Prostate gland (tissue), 2 donors: Measurements from ENCODE around the gene ADAT1. TPM values are rescaled to one million over a fixed set of nuclear protein-coding genes. Genes with fewer than 3 reads are reported as not detected.

Experiments
- DNase-seq: peaks from one replicate; pipeline ENCODE4 v3.0.0-alpha.2; 2019; ENCODE audit warnings: low spot score
- H3K27ac ChIP-seq, 2 donors: fragments of 200-600 bp; sonication (generic); 2 replicates each; pipeline ENCODE4 v1.5.1; 2017 to 2019
- H3K27me3 ChIP-seq: fragments of 200-600 bp; sonication (generic); replicated peaks from 2 replicates; pipeline ENCODE4 v1.5.1; 2019; ENCODE audit not compliant: insufficient read depth
- H3K36me3 ChIP-seq, 2 donors: fragments of 200-600 bp; sonication (generic); 1 replicate in 1 of 2; 2 replicates in 1 of 2; pipeline versions ENCODE4 v1.5.1 to v1.8.1; 2017 to 2019
- H3K4me1 ChIP-seq: fragments of 200-600 bp; sonication (generic); replicated peaks from 2 replicates; pipeline ENCODE4 v1.5.1; 2019
- H3K4me3 ChIP-seq, 2 donors: fragments of 200-600 bp; sonication (generic); 2 replicates each; pipeline ENCODE4 v1.5.1; 2017 to 2019
- H3K9me3 ChIP-seq: fragments of 200-600 bp; sonication (generic); 2 replicates; pipeline ENCODE4 v1.5.1; 2017
- POLR2A ChIP-seq: fragments of 450-650 bp; IDR thresholded peaks from one replicate; pipeline ENCODE4 v1.6.1; 2016; ENCODE audit warnings: antibody characterized with exemption, mild to moderate bottlenecking
- POLR2AphosphoS5 ChIP-seq: sonication (generic); formaldehyde crosslinking; IDR thresholded peaks from one replicate; pipeline ENCODE4 v1.6.1; 2017; ENCODE audit warnings: antibody characterized with exemption
- WGBS: methylation state at CpG from one replicate; pipeline ENCODE4 v1.1.5; 2018; 5-methylcytosine and 5-hydroxymethylcytosine counted together
- intact Hi-C: fragments of 100-400 bp; cut with DNase I; formaldehyde crosslinking; loops from one replicate; pipeline ENCODE4 v1.14.2; 2022
- total RNA-seq, 2 donors: library from RNA; depleted of rRNA; stranded (reverse); fragments of >200 nt; gene quantifications; one replicate each; pipeline ENCODE4 v1.1.0, GENCODE V29; 2016
- TF ChIP-seq, protein P1 (sequence below), 4 experiments: fragments of 200-600 bp in 2 of 4; fragments of 450-650 bp in 2 of 4; sonication (generic) in 2 of 4; IDR thresholded peaks; 1 replicate in 3 of 4; 2 replicates in 1 of 4; pipeline ENCODE4 v1.5.1; 2016 to 2019; ENCODE audit warnings: antibody characterized with exemption in 4 of 4, mild to moderate bottlenecking in 2 of 4, moderate library complexity in 2 of 4

ADAT1 gene
- total RNA-seq, 2 donors from 2014 or later, result 49.1 to 66.0 TPM

DNA sequence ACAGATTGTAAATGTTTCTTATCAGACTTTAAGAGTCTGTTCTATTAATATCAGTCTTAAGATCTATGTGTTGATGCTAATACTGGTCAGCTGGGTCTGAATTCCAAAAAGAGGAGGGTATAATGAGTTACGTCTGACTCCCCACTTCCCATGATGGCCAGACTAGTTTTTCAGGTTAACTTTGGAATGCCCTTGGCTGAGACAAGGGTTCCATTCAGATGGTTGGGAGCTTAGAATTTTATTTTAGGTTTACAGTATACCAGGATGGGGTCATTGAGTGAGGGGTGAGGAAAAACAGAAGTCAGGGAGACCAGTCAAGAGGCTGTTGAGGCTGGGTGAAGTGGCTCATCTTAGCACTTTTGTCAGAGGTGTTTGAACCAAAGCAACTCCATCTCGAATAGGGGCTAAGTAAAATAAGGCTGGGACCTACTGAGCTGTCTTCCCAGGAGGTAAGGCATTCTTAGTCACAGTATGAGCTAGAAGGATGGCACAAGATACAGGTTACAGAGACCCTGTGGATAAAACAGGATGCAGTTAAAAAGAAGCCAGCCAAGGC, 64.2 kb downstream of the ADAT1 start:
- Histone ChIP-seq H3K36me3 (no peaks in the 10 kb centered on the region), H3K9me3 (no peaks in the 10 kb centered on the region), H3K4me3 (no peak overlapping the region), H3K27ac (no peak overlapping the region), H3K27me3 (no peaks in the 10 kb centered on the region), H3K4me1 (no peaks in the 10 kb centered on the region)
- 60% methylated on average over 2 of the region's 2 CpGs for WGBS
- intact Hi-C loops, result no loop called here
- no peak for DNase-seq
- TF ChIP-seq POLR2A, result no peak
- TF ChIP-seq POLR2AphosphoS5, result no peak
- TF ChIP-seq, protein P1, sequence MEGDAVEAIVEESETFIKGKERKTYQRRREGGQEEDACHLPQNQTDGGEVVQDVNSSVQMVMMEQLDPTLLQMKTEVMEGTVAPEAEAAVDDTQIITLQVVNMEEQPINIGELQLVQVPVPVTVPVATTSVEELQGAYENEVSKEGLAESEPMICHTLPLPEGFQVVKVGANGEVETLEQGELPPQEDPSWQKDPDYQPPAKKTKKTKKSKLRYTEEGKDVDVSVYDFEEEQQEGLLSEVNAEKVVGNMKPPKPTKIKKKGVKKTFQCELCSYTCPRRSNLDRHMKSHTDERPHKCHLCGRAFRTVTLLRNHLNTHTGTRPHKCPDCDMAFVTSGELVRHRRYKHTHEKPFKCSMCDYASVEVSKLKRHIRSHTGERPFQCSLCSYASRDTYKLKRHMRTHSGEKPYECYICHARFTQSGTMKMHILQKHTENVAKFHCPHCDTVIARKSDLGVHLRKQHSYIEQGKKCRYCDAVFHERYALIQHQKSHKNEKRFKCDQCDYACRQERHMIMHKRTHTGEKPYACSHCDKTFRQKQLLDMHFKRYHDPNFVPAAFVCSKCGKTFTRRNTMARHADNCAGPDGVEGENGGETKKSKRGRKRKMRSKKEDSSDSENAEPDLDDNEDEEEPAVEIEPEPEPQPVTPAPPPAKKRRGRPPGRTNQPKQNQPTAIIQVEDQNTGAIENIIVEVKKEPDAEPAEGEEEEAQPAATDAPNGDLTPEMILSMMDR (IDR thresholded peaks at IDR 0.05), result no peak

DNA sequence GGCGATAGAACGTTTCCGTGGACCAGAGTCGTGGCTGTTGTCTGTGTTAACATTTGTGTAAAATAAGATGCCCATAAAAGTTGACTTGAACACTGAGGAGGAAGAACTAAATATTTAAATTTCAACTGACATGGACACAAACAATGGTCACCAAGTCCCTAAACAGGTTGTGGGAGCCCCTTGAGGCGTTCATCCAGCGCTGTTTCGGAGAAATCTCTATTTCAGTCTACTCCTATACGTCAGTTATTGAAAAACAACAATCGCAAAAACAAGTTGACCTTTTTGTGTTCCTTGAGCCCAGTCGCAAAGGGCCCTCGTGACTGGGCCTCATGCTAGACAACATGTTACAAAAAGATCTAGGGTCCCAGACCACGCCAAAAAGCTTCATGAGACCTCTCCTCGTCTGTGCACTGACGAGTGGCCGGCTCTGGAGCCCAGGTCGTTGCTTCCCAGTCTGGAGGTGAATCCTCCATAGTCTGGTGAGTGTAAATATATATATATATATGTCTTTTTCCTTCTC, 66.6 kb downstream of the ADAT1 start:
- Histone ChIP-seq H3K4me3 (peak overlapping the region; percentile 45 to 60), H3K27me3 (no peaks in the 10 kb centered on the region), H3K9me3 (no peaks in the 10 kb centered on the region), H3K36me3 (no peaks in the 10 kb centered on the region), H3K27ac (peak overlapping the region; percentile 74 to 83), H3K4me1 (no peaks in the 10 kb centered on the region)
- intact Hi-C loops, result no loop called here
- DNase-seq, result no peak
- TF ChIP-seq POLR2AphosphoS5 (no peak), POLR2A (no peak)
- TF ChIP-seq, protein P1 (IDR thresholded peaks at IDR 0.05), result no peak
- WGBS, result 39% methylated on average over 16 of the region's 16 CpGs

DNA sequence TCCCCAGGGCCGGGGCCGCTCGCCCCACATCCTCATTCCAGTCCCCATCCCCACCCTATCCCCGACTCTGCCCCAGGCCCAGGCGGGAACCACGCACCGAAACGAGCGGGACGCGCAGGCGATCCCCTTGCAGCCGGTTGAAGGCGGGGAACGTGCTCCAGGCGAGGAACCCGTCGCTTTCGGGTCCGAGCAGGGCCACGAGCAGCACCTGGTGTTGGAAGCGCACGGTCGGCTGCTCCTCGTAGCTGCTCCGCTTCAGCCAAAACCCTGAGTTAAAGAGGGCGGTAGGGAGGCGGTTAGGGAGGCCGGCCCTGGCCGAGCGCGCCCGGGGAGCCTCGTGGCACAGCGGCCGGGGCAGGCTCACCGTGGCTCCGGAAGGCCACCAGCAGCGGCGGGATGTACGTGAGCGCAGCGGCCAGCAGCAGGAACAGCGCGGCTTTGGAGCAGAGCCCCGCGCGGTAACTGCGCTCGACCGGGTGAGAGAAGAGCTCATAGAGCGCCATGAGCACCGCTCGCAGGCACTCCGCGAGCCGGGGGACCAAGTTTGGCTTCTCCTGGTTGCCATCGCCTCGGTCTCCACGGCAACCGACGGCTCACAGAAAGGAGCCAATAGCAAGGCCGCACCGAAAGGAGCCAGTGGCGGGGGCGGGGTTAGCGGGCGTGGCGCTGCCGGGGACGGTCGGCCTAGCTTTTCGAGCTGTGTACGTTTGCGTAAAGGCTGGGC, 67.2 kb downstream of the ADAT1 start, which contains the start of gene TMEM231:
TSS of gene TMEM231 (minus strand) at position 546 of the 724 bp plus-strand sequence. CDS start at position 503, 43 bp downstream.
- TF ChIP-seq, protein P1 (IDR thresholded peaks at IDR 0.05), result peak in 1 of 4 experiments; percentile 23
- peak; percentile 52 for TF ChIP-seq POLR2A
- peak; percentile 89 for TF ChIP-seq POLR2AphosphoS5
- intact Hi-C loops, result no loop called here
- peak; percentile 98 for DNase-seq
- Histone ChIP-seq H3K4me3 (peak within 1 kb of the TSS; percentile 45 to 60), H3K27ac (peak within 1 kb of the TSS; percentile 74 to 83), H3K36me3 (no peaks in the 10 kb centered on the region), H3K4me1 (no peaks in the 10 kb centered on the region), H3K9me3 (no peaks in the 10 kb centered on the region), H3K27me3 (no peaks in the 10 kb centered on the region)
- WGBS, result 0% methylated on average over 72 of the region's 75 CpGs

DNA sequence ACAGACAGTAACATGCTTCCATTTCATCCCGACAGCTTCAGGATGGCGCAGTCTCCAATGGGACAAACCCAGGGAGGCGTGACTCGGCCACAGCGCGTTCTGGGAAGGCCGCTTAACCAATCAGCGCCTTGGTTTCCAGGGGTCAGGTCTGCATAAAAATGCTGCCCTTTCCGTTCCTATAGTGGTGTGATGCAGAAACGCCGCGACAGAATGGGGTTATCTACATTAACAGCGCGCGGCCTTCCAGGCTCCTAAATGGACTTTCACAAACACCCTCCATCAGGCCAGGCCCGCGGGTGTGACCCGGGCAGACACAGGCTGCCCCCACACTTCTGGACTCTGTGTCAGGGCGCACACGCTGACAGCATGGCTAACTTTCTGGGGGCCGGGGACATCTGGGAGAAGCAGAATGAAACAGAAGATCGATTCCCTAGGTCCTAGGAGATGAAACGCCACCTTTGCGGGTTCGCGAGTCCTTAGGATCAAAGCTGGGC, 67.8 kb downstream of the ADAT1 start:
- Histone ChIP-seq H3K36me3 (no peaks in the 10 kb centered on the region), H3K27me3 (no peaks in the 10 kb centered on the region), H3K9me3 (no peaks in the 10 kb centered on the region), H3K4me3 (peak overlapping the region; percentile 45 to 60), H3K4me1 (no peaks in the 10 kb centered on the region), H3K27ac (peak overlapping the region; percentile 74 to 83)
- peak; percentile 73 for DNase-seq
- peak; percentile 55 for TF ChIP-seq POLR2AphosphoS5
- TF ChIP-seq POLR2A, result peak; percentile 30
- TF ChIP-seq, protein P1 (IDR thresholded peaks at IDR 0.05), result no peak
- WGBS, result 0% methylated on average over 26 of the region's 26 CpGs
- intact Hi-C loops, result no loop called here
